CD14-positive monocyte (primary cell): ENCODE data around the gene C11orf98. TPM values are rescaled to one million over a fixed set of nuclear protein-coding genes. Genes with fewer than 3 reads are reported as not detected.

Experiments used
- DNase-seq, 3 donors: peaks; one replicate each; pipeline ENCODE4 v3.0.0-alpha.2; 2011 to 2022
- H2AFZ ChIP-seq: 2 replicates; pipeline ENCODE4 v1.6.0; 2012; ENCODE audit warnings: mild to moderate bottlenecking, low read depth, low read length, inconsistent platforms; ENCODE audit not compliant: insufficient read depth, poor library complexity, severe bottlenecking
- H3K27ac ChIP-seq, 2 donors: 1 replicate in 1 of 2; 2 replicates in 1 of 2; pipeline ENCODE4 v1.5.1; 2012 to 2013; ENCODE audit warnings: low read length in 2 of 2, control low read depth in 1 of 2, inconsistent platforms in 1 of 2, low read depth in 1 of 2, mild to moderate bottlenecking in 1 of 2
- H3K27me3 ChIP-seq, 2 donors: one replicate each; pipeline versions ENCODE4 v1.6.0 to v1.6.1; 2011 to 2013; ENCODE audit warnings: low read length in 2 of 2; ENCODE audit not compliant: control insufficient read depth in 2 of 2, insufficient read depth in 2 of 2
- H3K36me3 ChIP-seq, 2 donors: replicated peaks in 1 of 2; 1 replicate in 1 of 2; 2 replicates in 1 of 2; pipeline versions ENCODE4 v1.5.1 to v1.6.1; 2012 to 2013; ENCODE audit warnings: low read length in 2 of 2, control low read depth in 1 of 2, inconsistent platforms in 1 of 2, mild to moderate bottlenecking in 1 of 2; ENCODE audit not compliant: insufficient read depth in 2 of 2, control insufficient read depth in 1 of 2
- H3K4me1 ChIP-seq, 2 donors: 1 replicate in 1 of 2; 2 replicates in 1 of 2; pipeline versions ENCODE4 v1.5.1 to v1.6.1; 2012 to 2013; ENCODE audit warnings: low read length in 2 of 2, control low read depth in 1 of 2, inconsistent platforms in 1 of 2, mild to moderate bottlenecking in 1 of 2, moderate library complexity in 1 of 2; ENCODE audit not compliant: insufficient read depth in 2 of 2, control insufficient read depth in 1 of 2
- H3K4me2 ChIP-seq: replicated peaks from 2 replicates; pipeline ENCODE3; 2012; ENCODE audit warnings: low read length, moderate library complexity, mild to moderate bottlenecking; ENCODE audit not compliant: poor library complexity, severe bottlenecking; ENCODE audit errors: extremely low read depth
- H3K4me3 ChIP-seq, 3 experiments: fragments of 200-600 bp in 1 of 3; sonication (generic) in 1 of 3; replicated peaks in 1 of 3; 1 replicate in 2 of 3; 2 replicates in 1 of 3; pipeline ENCODE4 v1.5.1; 2011 to 2013; ENCODE audit warnings: low read length in 3 of 3, mild to moderate bottlenecking in 3 of 3, control low read depth in 2 of 3, low read depth in 2 of 3, inconsistent platforms in 1 of 3, moderate library complexity in 1 of 3
- H3K79me2 ChIP-seq: 2 replicates; pipeline ENCODE4 v1.6.0; 2012; ENCODE audit warnings: mild to moderate bottlenecking, control low read depth, inconsistent platforms, low read length, moderate library complexity; ENCODE audit not compliant: insufficient read depth
- H3K9ac ChIP-seq: 2 replicates; pipeline ENCODE4 v1.6.0; 2017; ENCODE audit warnings: low read length, mild to moderate bottlenecking; ENCODE audit not compliant: insufficient read depth, poor library complexity, severe bottlenecking
- H3K9me3 ChIP-seq, 2 donors: replicated peaks in 1 of 2; 1 replicate in 1 of 2; 2 replicates in 1 of 2; pipeline versions ENCODE4 v1.5.1 to v1.6.1; 2012 to 2013; ENCODE audit warnings: low read length in 2 of 2, control low read depth in 1 of 2; ENCODE audit not compliant: control insufficient read depth in 1 of 2, insufficient read depth in 1 of 2
- H4K20me1 ChIP-seq: 2 replicates; pipeline ENCODE4 v1.6.0; 2012; ENCODE audit warnings: mild to moderate bottlenecking, low read length, control low read depth, moderate library complexity; ENCODE audit not compliant: insufficient read depth
- H3K27ac Mint-ChIP-seq, 7 donors: one replicate each; pipeline ENCODE4 v1.8.0; 2020; ENCODE audit warnings: mild to moderate bottlenecking in 7 of 7, mixed read lengths in 7 of 7, moderate library complexity in 6 of 7, inconsistent platforms in 2 of 7
- H3K27me3 Mint-ChIP-seq, 3 donors: one replicate each; pipeline ENCODE4 v1.8.0; 2021 to 2022; ENCODE audit warnings: low read depth in 3 of 3, mild to moderate bottlenecking in 3 of 3, mixed read lengths in 3 of 3, moderate library complexity in 3 of 3, inconsistent platforms in 1 of 3
- H3K36me3 Mint-ChIP-seq, 2 donors: one replicate each; pipeline ENCODE4 v1.8.0; 2020; ENCODE audit warnings: mixed read lengths in 2 of 2, inconsistent platforms in 1 of 2, mild to moderate bottlenecking in 1 of 2
- H3K4me1 Mint-ChIP-seq: one replicate; pipeline ENCODE4 v1.8.0; 2020; ENCODE audit warnings: mild to moderate bottlenecking, mixed read lengths
- H3K4me3 Mint-ChIP-seq, 2 donors: one replicate each; pipeline ENCODE4 v1.8.0; 2020; ENCODE audit warnings: mild to moderate bottlenecking in 2 of 2, mixed read lengths in 2 of 2, moderate library complexity in 1 of 2
- H3K9me3 Mint-ChIP-seq, 7 donors: one replicate each; pipeline ENCODE4 v1.8.0; 2020 to 2022; ENCODE audit warnings: mixed read lengths in 7 of 7, mild to moderate bottlenecking in 6 of 7, moderate library complexity in 6 of 7, inconsistent platforms in 2 of 7
- WGBS: methylation state at CpG from one replicate; pipeline ENCODE4 v1.1.5; 2013; ENCODE audit warnings: missing lambda C conversion rate; ENCODE audit not compliant: insufficient coverage; 5-methylcytosine and 5-hydroxymethylcytosine counted together
- intact Hi-C, 2 donors: fragments of 100-400 bp; cut with micrococcal nuclease; formaldehyde crosslinking; loops; one replicate each; pipeline versions ENCODE4 v1.15.0 to v1.15.1; 2023
- polyA plus RNA-seq, 3 donors: library from polyadenylated mRNA; depleted of rRNA in 1 of 3; unstranded in 2 of 3; stranded (reverse) in 1 of 3; fragments of 300-500 nt in 2 of 3; fragments of >200 nt in 1 of 3; fragmentation: Illumina TruSeq in 2 of 3; gene quantifications; 1 replicate in 2 of 3; 2 replicates in 1 of 3; pipeline ENCODE4 v1.2.3, GENCODE V29; 2012 to 2021
- TF ChIP-seq, protein P1 (sequence below): fragments of 200-600 bp; IDR thresholded peaks from one replicate; pipeline ENCODE4 v1.8.0; 2022; ENCODE audit warnings: antibody characterized with exemption, mild to moderate bottlenecking

The C11orf98 gene
- polyA plus RNA-seq, 3 donors = 25.9 to 78.2 (median 74.6) TPM

- DNase-seq = no peak
- Mint-ChIP-seq H3K4me3 (peak overlapping the region; percentile 89 to 96), H3K9me3 (no peaks in the 10 kb centered on the region), H3K27me3 (peaks cover 0 to 3% (median 0%) of the 10 kb centered on the region in 3 donors), H3K36me3 (peaks cover 34 to 50% of the 10 kb centered on the region in 2 donors), H3K27ac (peak overlapping the region; percentile 92 to 97 (median 95)), H3K4me1 (peaks cover 18% of the 10 kb centered on the region)
- no peaks in the 10 kb centered on the region for H3K27me3 ChIP-seq
- peak overlapping the region in 2 of 3 experiments; percentile 27 to 91 for H3K4me3 ChIP-seq
- H3K9ac ChIP-seq = peak overlapping the region; percentile 72
- peak overlapping the region; percentile 75 to 95 for H3K27ac ChIP-seq
- peak overlapping the region; percentile 97 for H3K4me2 ChIP-seq
- no peaks in the 10 kb centered on the region for H4K20me1 ChIP-seq
- TF ChIP-seq, protein P1, sequence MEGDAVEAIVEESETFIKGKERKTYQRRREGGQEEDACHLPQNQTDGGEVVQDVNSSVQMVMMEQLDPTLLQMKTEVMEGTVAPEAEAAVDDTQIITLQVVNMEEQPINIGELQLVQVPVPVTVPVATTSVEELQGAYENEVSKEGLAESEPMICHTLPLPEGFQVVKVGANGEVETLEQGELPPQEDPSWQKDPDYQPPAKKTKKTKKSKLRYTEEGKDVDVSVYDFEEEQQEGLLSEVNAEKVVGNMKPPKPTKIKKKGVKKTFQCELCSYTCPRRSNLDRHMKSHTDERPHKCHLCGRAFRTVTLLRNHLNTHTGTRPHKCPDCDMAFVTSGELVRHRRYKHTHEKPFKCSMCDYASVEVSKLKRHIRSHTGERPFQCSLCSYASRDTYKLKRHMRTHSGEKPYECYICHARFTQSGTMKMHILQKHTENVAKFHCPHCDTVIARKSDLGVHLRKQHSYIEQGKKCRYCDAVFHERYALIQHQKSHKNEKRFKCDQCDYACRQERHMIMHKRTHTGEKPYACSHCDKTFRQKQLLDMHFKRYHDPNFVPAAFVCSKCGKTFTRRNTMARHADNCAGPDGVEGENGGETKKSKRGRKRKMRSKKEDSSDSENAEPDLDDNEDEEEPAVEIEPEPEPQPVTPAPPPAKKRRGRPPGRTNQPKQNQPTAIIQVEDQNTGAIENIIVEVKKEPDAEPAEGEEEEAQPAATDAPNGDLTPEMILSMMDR = no peak
- intact Hi-C loops = no loop called here
- H3K79me2 ChIP-seq = peaks cover 21% of the 10 kb centered on the region
- H3K36me3 ChIP-seq = peaks cover 25 to 38% of the 10 kb centered on the region in 2 donors
- WGBS = no CpG with 5 or more reads among the region's 7 CpGs
- H3K4me1 ChIP-seq = peaks cover 18 to 24% of the 10 kb centered on the region in 2 donors
- H3K9me3 ChIP-seq = no peaks in the 10 kb centered on the region
- peak overlapping the region; percentile 77 for H2AFZ ChIP-seq
Observed at GRCh38 chr11:62622476-62623089, 42.4 kb downstream of the C11orf98 start.

DNA sequence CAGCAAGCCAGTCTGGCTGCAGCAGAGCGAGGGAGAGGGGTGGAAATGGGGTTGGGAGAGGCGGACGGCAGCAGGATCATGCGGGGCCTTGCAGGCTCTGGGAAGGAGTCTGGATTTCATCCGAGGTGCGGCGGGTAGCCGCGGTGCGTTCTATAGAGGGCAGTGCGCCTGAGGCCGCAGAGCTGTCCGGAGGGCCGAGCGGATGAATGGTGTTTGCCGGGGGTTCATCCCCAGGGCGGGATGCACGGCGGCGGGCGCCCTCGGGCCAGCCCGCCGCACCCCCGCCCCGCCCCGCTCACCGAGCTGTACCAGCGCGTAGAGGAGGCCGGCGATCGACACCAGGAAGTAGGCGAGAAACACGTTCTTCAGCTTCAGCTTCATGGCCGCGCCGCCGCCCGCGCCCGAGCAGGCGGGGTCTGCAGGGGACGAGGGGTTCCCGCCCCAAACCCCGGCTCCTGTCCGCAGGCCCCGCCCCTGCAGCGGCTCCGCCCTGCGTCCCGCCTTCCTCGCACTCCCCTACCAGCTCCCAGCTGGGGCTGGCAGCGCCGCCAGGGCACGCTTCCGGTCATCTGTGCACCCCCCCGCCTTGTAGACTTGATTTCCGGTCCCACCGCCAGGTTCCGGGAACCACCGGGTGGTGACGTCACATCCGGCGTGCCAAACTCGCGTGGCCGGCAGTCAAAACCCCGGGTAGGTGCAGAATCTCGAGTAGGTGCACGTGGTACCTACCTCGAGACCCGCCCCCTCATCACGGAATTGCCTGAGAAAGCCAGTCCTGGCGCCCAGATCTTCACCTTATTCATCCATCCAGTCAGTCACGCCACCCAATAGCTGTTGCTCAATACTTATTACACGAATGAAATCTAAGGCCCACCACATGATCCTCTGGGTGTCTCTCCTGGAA is 43.2 kb downstream of the C11orf98 start, which contains the start of gene B3GAT3:
Gene B3GAT3, minus strand, starts transcription at position 420 of the 904 bp plus-strand sequence. Its CDS starts 39 bp downstream, at position 381.
- Histone ChIP-seq H3K9me3 (no peaks in the 10 kb centered on the region), H3K79me2 (peaks cover 21% of the 10 kb centered on the region), H3K27me3 (no peaks in the 10 kb centered on the region), H3K4me3 (peak within 1 kb of the TSS; percentile 69 to 91 (median 87)), H4K20me1 (no peaks in the 10 kb centered on the region), H3K4me1 (peaks cover 18 to 24% of the 10 kb centered on the region in 2 donors), H2AFZ (peak within 1 kb of the TSS; percentile 91), H3K4me2 (peak within 1 kb of the TSS; percentile 97), H3K36me3 (peaks cover 22 to 38% of the 10 kb centered on the region in 2 donors), H3K9ac (peak within 1 kb of the TSS; percentile 72), H3K27ac (peak within 1 kb of the TSS; percentile 76 to 95)
- peak within 1 kb of the TSS; percentile 94 to 97 (median 97) for H3K27ac Mint-ChIP-seq
- intact Hi-C loops = no loop called here
- DNase-seq = peak; percentile 99 to 100 (median 100)
- TF ChIP-seq, protein P1 = no peak
- no peaks in the 10 kb centered on the region for H3K9me3 Mint-ChIP-seq
- H3K4me3 Mint-ChIP-seq = peak within 1 kb of the TSS; percentile 96 to 99
- H3K4me1 Mint-ChIP-seq = peaks cover 18% of the 10 kb centered on the region
- H3K27me3 Mint-ChIP-seq = peaks cover 0 to under 1% (median 0%) of the 10 kb centered on the region in 3 donors
- WGBS = under 1% methylated on average over 75 of the region's 77 CpGs
- peaks cover 33 to 50% of the 10 kb centered on the region in 2 donors for H3K36me3 Mint-ChIP-seq
